HepG2 (cell line): ENCODE measurements around the gene MYO3B. TPM values are rescaled to one million over a fixed set of nuclear protein-coding genes. Genes with fewer than 3 reads are reported as not detected.

Experiments used
- ATAC-seq: fragments of 200-7000 bp; cut with Tn5 transposase; 3 replicates; pipeline ENCODE4 v1.9.1; 2020; ENCODE audit warnings: mild to moderate bottlenecking, moderate library complexity
- BruUV-seq: library from RNA; stranded (reverse); fragments of 400-500 nt; replicated peaks from 2 replicates; lab custom pipeline; 2021; lab: Mats Ljungman, UMichigan
- CTCF ChIA-PET: fragments of 300-600 bp; formaldehyde crosslinking; extraction: SDS; loops from one replicate; lab custom pipeline; 2021; ENCODE audit warnings: low total read pairs, inconsistent platforms, low intra/inter-chr PET ratio; lab: Yijun Ruan, JAX
- POLR2A ChIA-PET: fragments of 350-600 bp; sonication (Branson Sonifier 250); formaldehyde crosslinking; loops from one replicate; lab custom pipeline; 2020; ENCODE audit warnings: antibody characterized with exemption, inconsistent platforms; lab: Yijun Ruan, JAX
- DNase-seq: peaks from one replicate; pipeline ENCODE4 v3.0.0-alpha.2; 2015; ENCODE audit warnings: low spot score
- FAIRE-seq: peaks from 3 replicates; lab custom pipeline; 2011; peaks lifted over from hg19 to GRCh38; lab: Jason Lieb, UNC
- H2AFZ ChIP-seq: one replicate; pipeline ENCODE4 v1.6.1; 2011; ENCODE audit warnings: low read length, inconsistent platforms
- H3K27ac ChIP-seq: fragments of 300-600 bp; 3 replicates; pipeline ENCODE4 v1.8.0; 2011; ENCODE audit warnings: mixed run types, mild to moderate bottlenecking, mixed read lengths, low read length, inconsistent platforms; ENCODE audit not compliant: insufficient read depth; ENCODE audit errors: extremely low read length
- H3K27me3 ChIP-seq, 2 experiments: fragments of 200-600 bp in 1 of 2; 2 replicates in 1 of 2; 3 replicates in 1 of 2; pipeline versions ENCODE4 v1.6.0 to v1.8.0; 2011; ENCODE audit warnings: low read length in 2 of 2, mild to moderate bottlenecking in 2 of 2, moderate library complexity in 2 of 2, inconsistent platforms in 1 of 2; ENCODE audit not compliant: insufficient read depth in 2 of 2, control insufficient read depth in 1 of 2
- H3K36me3 ChIP-seq, 2 experiments: fragments of 200-600 bp in 1 of 2; replicated peaks in 1 of 2; 2 replicates in 1 of 2; 3 replicates in 1 of 2; pipeline versions ENCODE4 v1.5.1 to v1.8.0; 2011; ENCODE audit warnings: low read length in 2 of 2, inconsistent platforms in 1 of 2; ENCODE audit not compliant: insufficient read depth in 2 of 2, control insufficient read depth in 1 of 2
- H3K4me1 ChIP-seq: 2 replicates; pipeline ENCODE4 v1.5.1; 2012; ENCODE audit warnings: low read length, inconsistent platforms; ENCODE audit not compliant: insufficient read depth
- H3K4me2 ChIP-seq: 2 replicates; pipeline ENCODE4 v1.6.0; 2011; ENCODE audit warnings: low read depth, low read length, inconsistent platforms
- H3K4me3 ChIP-seq, 3 experiments: fragments of 200-600 bp in 1 of 3; sonication (generic), shearing (Covaris generic) in 1 of 3; replicated peaks in 1 of 3; 2 replicates each; pipeline ENCODE4 v1.5.1; 2011 to 2016; ENCODE audit warnings: low read length in 3 of 3, inconsistent platforms in 2 of 3, low read depth in 2 of 3, mild to moderate bottlenecking in 2 of 3, control low read depth in 1 of 3, mixed read lengths in 1 of 3; ENCODE audit not compliant: insufficient read depth in 1 of 3
- H3K79me2 ChIP-seq: one replicate; pipeline ENCODE4 v1.6.1; 2011; ENCODE audit warnings: low read length, inconsistent platforms; ENCODE audit not compliant: insufficient read depth
- H3K9ac ChIP-seq: 2 replicates; pipeline ENCODE4 v1.6.0; 2011; ENCODE audit warnings: mild to moderate bottlenecking, low read depth, low read length, inconsistent platforms; ENCODE audit not compliant: insufficient read depth
- H3K9me3 ChIP-seq: 2 replicates; pipeline ENCODE4 v1.5.1; 2012; ENCODE audit warnings: mild to moderate bottlenecking, low read length
- H4K20me1 ChIP-seq: 2 replicates; pipeline ENCODE4 v1.6.0; 2011; ENCODE audit warnings: inconsistent platforms, mild to moderate bottlenecking, low read length, moderate library complexity; ENCODE audit not compliant: insufficient read depth
- DNMT1 ChIP-seq: sonication (generic); formaldehyde crosslinking; IDR thresholded peaks from 2 replicates; pipeline ENCODE4 v1.5.1; 2020; ENCODE audit warnings: mild to moderate bottlenecking, missing genetic modification reagents
- FOXK2 ChIP-seq: fragments of 450-650 bp; IDR thresholded peaks from 2 replicates; pipeline ENCODE4 v1.6.1; 2016
- ISX ChIP-seq: sonication (generic); formaldehyde crosslinking; conservative IDR thresholded peaks from 2 replicates; pipeline ENCODE4 v1.5.0; 2020; ENCODE audit warnings: missing genetic modification reagents
- KDM2A ChIP-seq: sonication (generic); formaldehyde crosslinking; IDR thresholded peaks from 2 replicates; pipeline ENCODE4 v1.4.0; 2020; ENCODE audit warnings: low read depth, missing genetic modification reagents, borderline replicate concordance
- PITX1 ChIP-seq: sonication (generic); formaldehyde crosslinking; IDR thresholded peaks from 2 replicates; pipeline ENCODE4 v1.5.1; 2020; ENCODE audit warnings: mild to moderate bottlenecking, missing genetic modification reagents
- SPEN ChIP-seq: sonication (generic); formaldehyde crosslinking; IDR thresholded peaks from 2 replicates; pipeline ENCODE4 v1.5.1; 2020; ENCODE audit warnings: low read depth, mild to moderate bottlenecking, missing genetic modification reagents
- TBP ChIP-seq: sonication (generic); formaldehyde crosslinking; IDR thresholded peaks from 2 replicates; pipeline ENCODE4 v1.5.0; 2020; ENCODE audit warnings: missing genetic modification reagents
- U2AF2 ChIP-seq: fragments of 200-400 bp; formaldehyde crosslinking; IDR thresholded peaks from 2 replicates; pipeline ENCODE4 v1.6.1; 2017; ENCODE audit warnings: low read depth, mild to moderate bottlenecking, low read length
- ZNF546 ChIP-seq: sonication (generic); formaldehyde crosslinking; conservative IDR thresholded peaks from 2 replicates; pipeline ENCODE4 v1.8.1; 2023; ENCODE audit warnings: mild to moderate bottlenecking, missing genetic modification reagents
- ZNF652 ChIP-seq: IDR thresholded peaks from 2 replicates; pipeline ENCODE4 v1.6.1; 2016; ENCODE audit warnings: low read depth, borderline replicate concordance
- ZNF672 ChIP-seq: sonication (generic); formaldehyde crosslinking; IDR thresholded peaks from 2 replicates; pipeline ENCODE4 v1.8.1; 2022; ENCODE audit warnings: missing genetic modification reagents
- ZNF724P ChIP-seq: sonication (generic); formaldehyde crosslinking; IDR thresholded peaks from 2 replicates; pipeline ENCODE4 v1.8.0; 2022; ENCODE audit warnings: missing genetic modification reagents, borderline replicate concordance
- ZNF775 ChIP-seq: sonication (generic); formaldehyde crosslinking; IDR thresholded peaks from 2 replicates; pipeline ENCODE4 v1.4.0; 2020; ENCODE audit warnings: missing genetic modification reagents, mild to moderate bottlenecking, moderate library complexity, borderline replicate concordance
- WGBS: methylation state at CpG from one replicate; pipeline ENCODE4 v1.1.6; 2017; ENCODE audit warnings: low lambda C conversion rate; 5-methylcytosine and 5-hydroxymethylcytosine counted together
- in situ Hi-C: cut with HindIII; loops from 2 replicates; pipeline ENCODE4 v1.10.0; 2017; ENCODE audit warnings: low pct_unique_long_range_greater_than_20kb; ENCODE audit not compliant: extremely low pct_ligation_motif_present
- intact Hi-C: fragments of 100-400 bp; cut with micrococcal nuclease; formaldehyde crosslinking; loops from one replicate; pipeline ENCODE4 v1.10.0; 2022; ENCODE audit not compliant: unreplicated experiment
- polyA plus RNA-seq, 8 experiments: library from polyadenylated mRNA; depleted of rRNA in 3 of 8; stranded (reverse) in 7 of 8; unstranded in 1 of 8; fragments of >200 nt; fragmentation: Illumina TruSeq in 4 of 8; extraction: Trizol in 4 of 8; gene quantifications; 2 replicates each; pipeline versions ENCODE4 v1.2.1 to v1.2.3, GENCODE V29; 2011 to 2016; ENCODE audit warnings: low read depth in 4 of 8, missing spikeins in 1 of 8, mixed read lengths in 1 of 8; ENCODE audit not compliant: insufficient read depth in 1 of 8
- total RNA-seq, 5 experiments: library from RNA; depleted of rRNA; stranded (reverse); fragments of >200 nt; fragmentation: Illumina TruSeq; extraction: Trizol; gene quantifications; 2 replicates each; pipeline ENCODE4 v1.2.3, GENCODE V29; 2016; ENCODE audit warnings: low read depth in 1 of 5
- TF ChIP-seq, protein P1 (sequence below): sonication (generic); formaldehyde crosslinking; IDR thresholded peaks from 2 replicates; pipeline ENCODE4 v1.9.0; 2021; ENCODE audit warnings: missing genetic modification reagents, mild to moderate bottlenecking, borderline replicate concordance
- TF ChIP-seq, protein P2 (sequence below): sonication (generic); formaldehyde crosslinking; IDR thresholded peaks from 2 replicates; pipeline ENCODE4 v1.4.0; 2020; ENCODE audit warnings: mild to moderate bottlenecking, missing genetic modification reagents

The MYO3B gene
- total and polyA plus RNA-seq, 2 of the 13 experiments (the other 11 are each of a cell fraction or from before 2014, with no cell fraction given) = 0.01 TPM; not detected in 1

DNA sequence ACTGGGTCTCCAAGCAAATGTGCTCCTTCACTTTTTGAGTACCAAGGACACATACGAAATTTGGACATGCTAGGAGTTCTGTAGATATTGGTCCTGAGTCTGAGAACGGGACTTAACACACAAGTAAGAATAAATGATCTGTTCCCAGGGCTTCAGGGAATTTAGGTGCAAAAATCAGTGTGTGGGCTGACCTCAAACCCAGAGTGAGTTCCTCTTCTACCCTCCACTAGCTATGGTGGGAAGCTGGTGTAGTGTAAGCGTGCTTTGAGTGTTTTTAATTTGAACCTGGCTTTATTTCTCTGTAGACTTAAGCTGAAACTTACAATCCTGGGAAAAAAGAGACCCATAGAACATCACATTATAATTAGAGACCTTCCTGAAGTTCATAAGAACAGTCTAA is 50.5 kb downstream of the MYO3B start (continued):
- TF ChIP-seq ZNF724P (CRISPR knock-in tag) = no peak
- no peak for TF ChIP-seq KDM2A (CRISPR knock-in tag)

DNA sequence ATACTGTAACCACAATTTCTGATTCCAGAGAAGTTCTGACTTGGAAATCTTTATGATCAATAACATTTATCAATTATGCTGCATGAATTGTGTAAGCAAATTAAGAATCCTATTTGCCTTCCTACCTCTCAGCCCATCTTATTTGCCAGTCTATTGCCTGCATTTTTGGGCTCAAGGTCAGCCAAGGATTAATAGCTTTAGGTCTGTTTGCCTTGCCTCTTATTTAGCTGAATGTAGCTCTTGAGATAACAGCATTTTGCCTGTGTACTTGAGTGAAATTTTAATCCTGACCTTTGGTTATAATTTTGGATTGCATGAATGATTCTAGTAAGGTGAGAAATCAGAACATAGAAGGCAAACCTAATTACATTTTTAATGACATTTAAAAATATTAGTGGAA is 51.2 kb downstream of the MYO3B start:
- no peak overlapping the region for H3K9ac ChIP-seq
- no peak overlapping the region for H3K27ac ChIP-seq
- H3K9me3 ChIP-seq = no peaks in the 10 kb centered on the region
- DNase-seq = peak; percentile 11
- in situ Hi-C loops = no loop called here
- no peak overlapping the region for H2AFZ ChIP-seq
- H3K36me3 ChIP-seq = no peaks in the 10 kb centered on the region
- H3K4me2 ChIP-seq = no peak overlapping the region
- peaks cover 0 to 19% of the 10 kb centered on the region in 2 experiments; a peak in 2 of 5 replicates for H3K27me3 ChIP-seq
- intact Hi-C loops = no loop called here
- H4K20me1 ChIP-seq = no peaks in the 10 kb centered on the region
- FAIRE-seq = peak; percentile 72
- peak; percentile 68; the same call in 1 of the 2 replicates for TF ChIP-seq PITX1 (CRISPR knock-in tag)
- no peak for TF ChIP-seq ZNF672 (CRISPR knock-in tag)
- no peak for TF ChIP-seq SPEN (CRISPR knock-in tag)
- no peak for TF ChIP-seq U2AF2
- ChIA-PET CTCF (no interaction called here), POLR2A (no interaction called here)
- no TSS peak for BruUV-seq
- H3K79me2 ChIP-seq = no peaks in the 10 kb centered on the region
- H3K4me3 ChIP-seq = no peak overlapping the region
- peaks cover 11% of the 10 kb centered on the region; the same call in 1 of the 2 replicates for H3K4me1 ChIP-seq
- no peak for ATAC-seq

DNA sequence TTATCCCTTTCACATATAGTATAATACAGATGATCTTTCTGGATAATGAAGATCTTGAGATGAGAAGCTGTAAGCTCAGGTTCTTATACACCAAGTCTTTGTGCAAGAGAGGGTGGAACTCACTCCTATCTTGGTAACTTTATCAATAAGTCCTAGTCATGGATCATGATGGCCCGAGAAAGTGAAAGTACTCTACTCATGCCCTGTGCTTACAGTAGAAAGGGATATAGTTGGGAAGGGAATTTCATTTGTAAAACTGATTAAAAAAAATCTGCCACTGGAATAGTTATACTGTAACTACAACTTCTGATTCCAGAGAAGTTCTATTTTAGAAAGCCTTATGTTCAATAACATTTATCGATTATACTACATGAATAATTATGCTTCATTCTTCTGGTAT is 51.8 kb downstream of the MYO3B start:
- peak overlapping the region; percentile 42 for H3K4me2 ChIP-seq
- ChIA-PET CTCF (no interaction called here), POLR2A (no interaction called here)
- no peak overlapping the region for H3K27ac ChIP-seq
- H3K4me1 ChIP-seq = peaks cover 11% of the 10 kb centered on the region; the same call in 1 of the 2 replicates
- intact Hi-C loops (no loop called here), in situ Hi-C loops (loop anchor here (10.0 kb wide), 2 partner anchors 135 to 585 kb away; partner anchors contain the start of gene GAD1)
- H3K4me3 ChIP-seq = 0 out of 6 replicates have a peak overlapping the region, but pooled peaks of 1 of the 3 experiments have one; percentile 9
- WGBS = 6% methylated on average over 2 of the region's 2 CpGs
- H3K9me3 ChIP-seq = no peaks in the 10 kb centered on the region
- peak; percentile 28; the same call in 1 of the 3 replicates for ATAC-seq
- H3K27me3 ChIP-seq = peaks cover 0 to 19% of the 10 kb centered on the region in 2 experiments; a peak in 1 of 5 replicates
- H3K79me2 ChIP-seq = no peaks in the 10 kb centered on the region
- H4K20me1 ChIP-seq = no peaks in the 10 kb centered on the region
- no TSS peak for BruUV-seq
- FAIRE-seq = no peak
- DNase-seq = no peak
- no peaks in the 10 kb centered on the region for H3K36me3 ChIP-seq
- no peak overlapping the region for H3K9ac ChIP-seq
- H2AFZ ChIP-seq = no peak overlapping the region
- TF ChIP-seq ZNF775 (CRISPR knock-in tag) (no peak), ISX (CRISPR knock-in tag) (no peak), FOXK2 (no peak), ZNF652 (CRISPR knock-in tag) (no peak), ZNF546 (no peak), DNMT1 (CRISPR knock-in tag) (no peak), TBP (no peak)
- TF ChIP-seq, protein P1, sequence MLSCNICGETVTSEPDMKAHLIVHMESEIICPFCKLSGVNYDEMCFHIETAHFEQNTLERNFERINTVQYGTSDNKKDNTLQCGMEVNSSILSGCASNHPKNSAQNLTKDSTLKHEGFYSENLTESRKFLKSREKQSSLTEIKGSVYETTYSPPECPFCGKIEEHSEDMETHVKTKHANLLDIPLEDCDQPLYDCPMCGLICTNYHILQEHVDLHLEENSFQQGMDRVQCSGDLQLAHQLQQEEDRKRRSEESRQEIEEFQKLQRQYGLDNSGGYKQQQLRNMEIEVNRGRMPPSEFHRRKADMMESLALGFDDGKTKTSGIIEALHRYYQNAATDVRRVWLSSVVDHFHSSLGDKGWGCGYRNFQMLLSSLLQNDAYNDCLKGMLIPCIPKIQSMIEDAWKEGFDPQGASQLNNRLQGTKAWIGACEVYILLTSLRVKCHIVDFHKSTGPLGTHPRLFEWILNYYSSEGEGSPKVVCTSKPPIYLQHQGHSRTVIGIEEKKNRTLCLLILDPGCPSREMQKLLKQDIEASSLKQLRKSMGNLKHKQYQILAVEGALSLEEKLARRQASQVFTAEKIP = no peak
- TF ChIP-seq, protein P2, sequence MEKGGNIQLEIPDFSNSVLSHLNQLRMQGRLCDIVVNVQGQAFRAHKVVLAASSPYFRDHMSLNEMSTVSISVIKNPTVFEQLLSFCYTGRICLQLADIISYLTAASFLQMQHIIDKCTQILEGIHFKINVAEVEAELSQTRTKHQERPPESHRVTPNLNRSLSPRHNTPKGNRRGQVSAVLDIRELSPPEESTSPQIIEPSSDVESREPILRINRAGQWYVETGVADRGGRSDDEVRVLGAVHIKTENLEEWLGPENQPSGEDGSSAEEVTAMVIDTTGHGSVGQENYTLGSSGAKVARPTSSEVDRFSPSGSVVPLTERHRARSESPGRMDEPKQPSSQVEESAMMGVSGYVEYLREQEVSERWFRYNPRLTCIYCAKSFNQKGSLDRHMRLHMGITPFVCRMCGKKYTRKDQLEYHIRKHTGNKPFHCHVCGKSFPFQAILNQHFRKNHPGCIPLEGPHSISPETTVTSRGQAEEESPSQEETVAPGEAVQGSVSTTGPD (CRISPR knock-in tag) = no peak
